ENCODE measurements around the gene PLXND1.

Gene PLXND1

DNA sequence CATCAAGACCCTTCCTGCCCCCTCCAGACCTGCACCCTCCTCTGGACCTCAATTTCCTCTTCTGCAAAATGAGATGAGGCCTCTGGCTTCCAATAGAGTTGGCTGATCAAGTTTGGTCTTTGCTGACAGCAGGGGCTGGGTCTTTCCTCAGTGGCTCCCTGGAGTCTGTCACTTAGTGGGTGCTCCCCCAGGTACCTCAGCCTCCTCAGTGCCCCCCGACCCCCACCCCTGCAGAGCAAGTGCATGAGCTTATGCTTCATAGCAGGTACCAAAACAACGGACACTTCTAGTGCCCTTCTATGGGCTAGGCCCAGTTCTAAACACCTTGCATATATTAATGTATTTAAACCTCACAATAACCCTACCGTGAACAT, 6.9 kb upstream of the PLXND1 start:
- Histone ChIP-seq H3K27me3 (ENCODE audit: insufficient read depth, poor library complexity, severe bottlenecking) (no peaks in the 10 kb centered on the region), H3K4me3 (replicated peaks; ENCODE audit: insufficient read depth, low read length) (no peak overlapping the region), H3K27ac (replicated peaks) (no peak overlapping the region)
- DNase-seq (ENCODE audit: low read depth in 1 of 2, low spot score in 1 of 2): no peak
- TF ChIP-seq, protein P1, sequence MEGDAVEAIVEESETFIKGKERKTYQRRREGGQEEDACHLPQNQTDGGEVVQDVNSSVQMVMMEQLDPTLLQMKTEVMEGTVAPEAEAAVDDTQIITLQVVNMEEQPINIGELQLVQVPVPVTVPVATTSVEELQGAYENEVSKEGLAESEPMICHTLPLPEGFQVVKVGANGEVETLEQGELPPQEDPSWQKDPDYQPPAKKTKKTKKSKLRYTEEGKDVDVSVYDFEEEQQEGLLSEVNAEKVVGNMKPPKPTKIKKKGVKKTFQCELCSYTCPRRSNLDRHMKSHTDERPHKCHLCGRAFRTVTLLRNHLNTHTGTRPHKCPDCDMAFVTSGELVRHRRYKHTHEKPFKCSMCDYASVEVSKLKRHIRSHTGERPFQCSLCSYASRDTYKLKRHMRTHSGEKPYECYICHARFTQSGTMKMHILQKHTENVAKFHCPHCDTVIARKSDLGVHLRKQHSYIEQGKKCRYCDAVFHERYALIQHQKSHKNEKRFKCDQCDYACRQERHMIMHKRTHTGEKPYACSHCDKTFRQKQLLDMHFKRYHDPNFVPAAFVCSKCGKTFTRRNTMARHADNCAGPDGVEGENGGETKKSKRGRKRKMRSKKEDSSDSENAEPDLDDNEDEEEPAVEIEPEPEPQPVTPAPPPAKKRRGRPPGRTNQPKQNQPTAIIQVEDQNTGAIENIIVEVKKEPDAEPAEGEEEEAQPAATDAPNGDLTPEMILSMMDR (IDR thresholded peaks at IDR 0.05; ENCODE audit: insufficient read depth, low read length): no peak
- no peak for TF ChIP-seq POLR2AphosphoS5 (IDR thresholded peaks at IDR 0.05; ENCODE audit: low read depth)
- no peak for TF ChIP-seq SPI1 (IDR thresholded peaks at IDR 0.05; ENCODE audit: borderline replicate concordance, low read depth)
- TF ChIP-seq GABPA (IDR thresholded peaks at IDR 0.05; ENCODE audit: low read depth): no peak

DNA sequence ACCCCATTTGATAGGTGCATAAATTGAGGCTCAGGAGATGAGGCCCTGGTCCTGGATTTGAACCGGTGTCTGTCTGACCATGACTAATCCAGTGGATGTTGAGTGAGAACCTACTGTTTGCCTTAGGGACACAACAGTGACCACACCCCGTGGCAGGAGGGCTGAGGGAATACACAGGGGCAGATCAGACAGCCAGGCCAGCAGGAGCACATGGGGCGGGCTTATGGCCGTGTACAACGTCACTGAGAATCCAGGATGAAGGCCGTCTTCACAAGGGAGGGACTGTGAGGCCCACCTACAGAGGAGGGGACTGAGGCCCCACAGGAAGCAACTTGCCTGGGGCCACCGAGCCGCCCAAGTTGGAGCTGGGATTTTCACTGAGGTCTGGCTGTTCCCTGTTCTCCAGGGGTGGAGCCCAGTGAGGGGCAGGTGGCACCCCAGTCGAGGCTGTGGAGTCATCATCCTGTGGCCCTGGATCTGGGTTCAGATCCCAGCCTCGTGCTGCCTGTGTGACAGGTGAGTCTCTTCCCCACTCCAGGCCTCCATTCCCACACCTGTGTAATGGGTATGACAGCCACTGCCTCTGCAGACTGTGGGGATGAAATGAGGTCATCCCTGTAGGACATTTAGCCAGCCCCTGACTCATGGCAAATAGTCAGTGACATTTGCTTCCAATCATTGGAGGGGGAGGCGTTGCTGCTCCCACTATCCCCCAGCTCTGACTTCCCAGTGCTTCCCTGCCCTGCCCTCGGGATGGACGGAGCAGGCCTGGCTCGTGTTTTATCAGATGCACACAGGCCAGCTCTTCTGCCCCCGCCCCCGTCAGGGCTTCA, 6.3 kb upstream of the PLXND1 start:
- H3K27me3 ChIP-seq (ENCODE audit: insufficient read depth, poor library complexity, severe bottlenecking): no peaks in the 10 kb centered on the region
- TF ChIP-seq, protein P1 (IDR thresholded peaks at IDR 0.05; ENCODE audit: insufficient read depth, low read length): no peak
- TF ChIP-seq, protein P2, sequence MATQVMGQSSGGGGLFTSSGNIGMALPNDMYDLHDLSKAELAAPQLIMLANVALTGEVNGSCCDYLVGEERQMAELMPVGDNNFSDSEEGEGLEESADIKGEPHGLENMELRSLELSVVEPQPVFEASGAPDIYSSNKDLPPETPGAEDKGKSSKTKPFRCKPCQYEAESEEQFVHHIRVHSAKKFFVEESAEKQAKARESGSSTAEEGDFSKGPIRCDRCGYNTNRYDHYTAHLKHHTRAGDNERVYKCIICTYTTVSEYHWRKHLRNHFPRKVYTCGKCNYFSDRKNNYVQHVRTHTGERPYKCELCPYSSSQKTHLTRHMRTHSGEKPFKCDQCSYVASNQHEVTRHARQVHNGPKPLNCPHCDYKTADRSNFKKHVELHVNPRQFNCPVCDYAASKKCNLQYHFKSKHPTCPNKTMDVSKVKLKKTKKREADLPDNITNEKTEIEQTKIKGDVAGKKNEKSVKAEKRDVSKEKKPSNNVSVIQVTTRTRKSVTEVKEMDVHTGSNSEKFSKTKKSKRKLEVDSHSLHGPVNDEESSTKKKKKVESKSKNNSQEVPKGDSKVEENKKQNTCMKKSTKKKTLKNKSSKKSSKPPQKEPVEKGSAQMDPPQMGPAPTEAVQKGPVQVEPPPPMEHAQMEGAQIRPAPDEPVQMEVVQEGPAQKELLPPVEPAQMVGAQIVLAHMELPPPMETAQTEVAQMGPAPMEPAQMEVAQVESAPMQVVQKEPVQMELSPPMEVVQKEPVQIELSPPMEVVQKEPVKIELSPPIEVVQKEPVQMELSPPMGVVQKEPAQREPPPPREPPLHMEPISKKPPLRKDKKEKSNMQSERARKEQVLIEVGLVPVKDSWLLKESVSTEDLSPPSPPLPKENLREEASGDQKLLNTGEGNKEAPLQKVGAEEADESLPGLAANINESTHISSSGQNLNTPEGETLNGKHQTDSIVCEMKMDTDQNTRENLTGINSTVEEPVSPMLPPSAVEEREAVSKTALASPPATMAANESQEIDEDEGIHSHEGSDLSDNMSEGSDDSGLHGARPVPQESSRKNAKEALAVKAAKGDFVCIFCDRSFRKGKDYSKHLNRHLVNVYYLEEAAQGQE (IDR thresholded peaks at IDR 0.05; ENCODE audit: insufficient replicate concordance, low read depth): no peak
- TF ChIP-seq POLR2AphosphoS5 (IDR thresholded peaks at IDR 0.05; ENCODE audit: low read depth) (no peak), GABPA (IDR thresholded peaks at IDR 0.05; ENCODE audit: low read depth) (no peak), SPI1 (IDR thresholded peaks at IDR 0.05; ENCODE audit: borderline replicate concordance, low read depth) (no peak)
- no peak overlapping the region for H3K27ac ChIP-seq (replicated peaks)
- no peak overlapping the region for H3K4me3 ChIP-seq (replicated peaks; ENCODE audit: insufficient read depth, low read length)
- no peak for DNase-seq (ENCODE audit: low read depth in 1 of 2, low spot score in 1 of 2)

DNA sequence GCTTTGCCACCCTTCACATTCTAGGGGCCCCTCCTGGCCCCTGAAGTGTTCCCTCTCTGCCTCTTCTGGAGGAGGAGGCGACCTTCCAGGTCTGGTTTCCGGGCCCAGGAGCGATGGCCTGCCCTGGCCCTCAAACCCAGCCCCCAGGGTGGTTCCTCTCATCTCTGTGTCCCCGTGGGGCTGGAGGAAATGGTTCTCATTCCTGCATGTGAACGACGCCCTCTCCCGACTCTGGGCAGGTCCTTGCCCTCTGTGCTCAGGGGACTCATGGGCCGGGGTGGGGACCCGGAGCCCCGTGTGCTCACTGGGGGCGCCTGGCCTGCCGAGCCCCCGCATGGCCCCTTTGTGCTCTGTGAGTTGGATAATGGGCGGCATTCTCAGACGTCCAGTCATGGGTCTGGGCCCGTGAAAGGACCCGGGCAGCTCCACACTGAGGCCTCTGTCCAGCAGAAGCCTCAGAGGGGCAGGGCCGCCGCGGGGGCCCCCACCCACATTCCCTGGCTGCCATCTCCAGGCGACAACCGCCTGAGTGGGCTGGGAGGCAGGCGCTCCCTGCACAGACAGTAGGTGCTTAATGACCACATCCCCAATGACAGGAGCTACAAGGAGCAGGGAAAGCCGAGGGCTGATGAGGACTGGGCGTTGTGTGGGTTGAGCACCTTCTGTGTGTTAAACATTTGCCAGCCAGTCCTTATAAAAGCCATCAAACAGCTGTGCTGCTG, 5.5 kb upstream of the PLXND1 start:
- no peak for DNase-seq (ENCODE audit: low read depth in 1 of 2, low spot score in 1 of 2)
- TF ChIP-seq, protein P1 (IDR thresholded peaks at IDR 0.05; ENCODE audit: insufficient read depth, low read length): no peak
- no peak for TF ChIP-seq GABPA (IDR thresholded peaks at IDR 0.05; ENCODE audit: low read depth)
- TF ChIP-seq, protein P2 (IDR thresholded peaks at IDR 0.05; ENCODE audit: insufficient replicate concordance, low read depth): no peak
- no peak for TF ChIP-seq SPI1 (IDR thresholded peaks at IDR 0.05; ENCODE audit: borderline replicate concordance, low read depth)
- no peak for TF ChIP-seq POLR2AphosphoS5 (IDR thresholded peaks at IDR 0.05; ENCODE audit: low read depth)
- H3K27me3 ChIP-seq (ENCODE audit: insufficient read depth, poor library complexity, severe bottlenecking): no peaks in the 10 kb centered on the region
- H3K4me3 ChIP-seq (replicated peaks; ENCODE audit: insufficient read depth, low read length): no peak overlapping the region
- H3K27ac ChIP-seq (replicated peaks): no peak overlapping the region
